NCI-H345 treated with DMSO at 0.1 percent for 48 hours (cell line): ENCODE results near the gene DUSP22.
"Not testable (repeated sequence)": the region's sequence is repeated elsewhere in the genome, so short reads cannot be mapped to it uniquely, and the experiment has no call there.

Experiments
- DNase-seq: peaks from one replicate; lab custom pipeline; 2025; ENCODE audit not compliant: unreplicated experiment; lab: John Stamatoyannopoulos, UW

The DUSP22 gene

GRCh38 chr6:322940-323729, 30.8 kb downstream of the DUSP22 start:
- no peak for DNase-seq

GRCh38 chr6:323730-324088, 31.4 kb downstream of the DUSP22 start:
- no peak for DNase-seq

GRCh38 chr6:324116-324728, 31.9 kb downstream of the DUSP22 start:
- no peak for DNase-seq

- DNase-seq: no peak
Measured at GRCh38 chr6:324729-325125, 32.4 kb downstream of the DUSP22 start.

GRCh38 chr6:325161-325860, 33.0 kb downstream of the DUSP22 start:
- DNase-seq: not testable (repeated sequence)

- not testable (repeated sequence) for DNase-seq
Measured at GRCh38 chr6:326066-326465, 33.8 kb downstream of the DUSP22 start.

- no peak for DNase-seq
Measured at GRCh38 chr6:326896-327537, 34.7 kb downstream of the DUSP22 start.

GRCh38 chr6:327538-328116, 35.3 kb downstream of the DUSP22 start:
- no peak for DNase-seq

- no peak for DNase-seq
Measured at GRCh38 chr6:328136-328670, 35.9 kb downstream of the DUSP22 start.

- DNase-seq: no peak
Measured at GRCh38 chr6:328924-329323, 36.6 kb downstream of the DUSP22 start.

- no peak for DNase-seq
Measured at GRCh38 chr6:329888-330691, 37.8 kb downstream of the DUSP22 start.

- no peak for DNase-seq
Measured at GRCh38 chr6:330948-331347, 38.7 kb downstream of the DUSP22 start.

- DNase-seq: no peak
Measured at GRCh38 chr6:331622-332521, 39.6 kb downstream of the DUSP22 start.

- no peak for DNase-seq
Measured at GRCh38 chr6:332671-333070, 40.4 kb downstream of the DUSP22 start.

- DNase-seq: no peak
Measured at GRCh38 chr6:333379-334002, 41.2 kb downstream of the DUSP22 start.

- no peak for DNase-seq
Measured at GRCh38 chr6:334536-335510, 42.5 kb downstream of the DUSP22 start.

- DNase-seq: no peak
Measured at GRCh38 chr6:335572-335971, 43.3 kb downstream of the DUSP22 start.
